Fibroblast of lung (primary cell): ENCODE results near the gene ARHGAP12.

Experiments used
- EZH2 ChIP-seq: IDR thresholded peaks from 2 replicates; pipeline ENCODE4 v1.5.1; 2012; ENCODE audit warnings: low read length, control low read depth, mild to moderate bottlenecking; ENCODE audit errors: missing control alignments
- TF ChIP-seq, protein P1 (sequence below), 2 donors: IDR thresholded peaks in 1 of 2; conservative IDR thresholded peaks in 1 of 2; 1 replicate in 1 of 2; 2 replicates in 1 of 2; pipeline ENCODE4 v1.5.1; 2011 to 2012; ENCODE audit warnings: low read length in 2 of 2, control low read depth in 1 of 2, inconsistent platforms in 1 of 2, low read depth in 1 of 2, mild to moderate bottlenecking in 1 of 2

DNA sequence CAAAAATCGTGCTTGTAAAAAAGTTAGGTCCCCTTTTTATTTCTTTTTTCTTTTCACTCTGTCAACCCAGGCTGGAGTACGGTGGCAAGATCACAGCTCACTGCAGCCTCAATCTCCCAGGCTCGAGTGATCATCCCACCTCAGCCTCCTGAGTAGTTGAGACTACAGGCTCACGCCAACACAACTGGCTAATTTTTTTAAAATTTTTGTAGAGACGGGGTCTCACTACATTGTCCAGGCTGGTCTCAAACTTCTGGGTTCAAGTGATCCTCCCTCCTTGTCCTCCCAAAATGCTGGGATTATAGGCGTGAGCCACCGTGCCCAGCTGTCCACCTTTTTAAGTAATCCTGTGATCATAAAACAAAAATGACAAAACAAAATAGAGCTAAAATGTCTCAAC is 19.4 kb upstream of the ARHGAP12 start:
- TF ChIP-seq, protein P1, sequence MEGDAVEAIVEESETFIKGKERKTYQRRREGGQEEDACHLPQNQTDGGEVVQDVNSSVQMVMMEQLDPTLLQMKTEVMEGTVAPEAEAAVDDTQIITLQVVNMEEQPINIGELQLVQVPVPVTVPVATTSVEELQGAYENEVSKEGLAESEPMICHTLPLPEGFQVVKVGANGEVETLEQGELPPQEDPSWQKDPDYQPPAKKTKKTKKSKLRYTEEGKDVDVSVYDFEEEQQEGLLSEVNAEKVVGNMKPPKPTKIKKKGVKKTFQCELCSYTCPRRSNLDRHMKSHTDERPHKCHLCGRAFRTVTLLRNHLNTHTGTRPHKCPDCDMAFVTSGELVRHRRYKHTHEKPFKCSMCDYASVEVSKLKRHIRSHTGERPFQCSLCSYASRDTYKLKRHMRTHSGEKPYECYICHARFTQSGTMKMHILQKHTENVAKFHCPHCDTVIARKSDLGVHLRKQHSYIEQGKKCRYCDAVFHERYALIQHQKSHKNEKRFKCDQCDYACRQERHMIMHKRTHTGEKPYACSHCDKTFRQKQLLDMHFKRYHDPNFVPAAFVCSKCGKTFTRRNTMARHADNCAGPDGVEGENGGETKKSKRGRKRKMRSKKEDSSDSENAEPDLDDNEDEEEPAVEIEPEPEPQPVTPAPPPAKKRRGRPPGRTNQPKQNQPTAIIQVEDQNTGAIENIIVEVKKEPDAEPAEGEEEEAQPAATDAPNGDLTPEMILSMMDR (conservative IDR thresholded peaks at IDR 0.05 in 1 of 2, IDR thresholded peaks at IDR 0.05 in 1 of 2; ENCODE audit: low read depth in 1 of 2, low read length in 2 of 2), result no peak
- no peak for TF ChIP-seq EZH2
